Measurements from ENCODE around the gene HS3ST6. TPM values are rescaled to one million over a fixed set of nuclear protein-coding genes. Genes with fewer than 3 reads are reported as not detected.

The HS3ST6 gene
- not detected for total RNA-seq (ENCODE audit: unreplicated experiment)
- long read RNA-seq, result 0 reads

- Mint-ChIP-seq H3K36me3 (ENCODE audit: low read depth, unreplicated experiment) (peaks cover 5% of the 10 kb centered on the region), H3K27ac (ENCODE audit: unreplicated experiment) (no peak within 1 kb of the TSS), H3K9me3 (ENCODE audit: unreplicated experiment) (no peaks in the 10 kb centered on the region), H3K4me3 (ENCODE audit: unreplicated experiment) (no peak within 1 kb of the TSS), H3K27me3 (ENCODE audit: unreplicated experiment) (peaks cover 31% of the 10 kb centered on the region), H3K4me1 (ENCODE audit: unreplicated experiment) (peaks cover 16% of the 10 kb centered on the region)
- no peak for DNase-seq (ENCODE audit: low spot score)
- TF ChIP-seq CTCF (IDR thresholded peaks at IDR 0.05; ENCODE audit: unreplicated experiment), result no peak
Measured at GRCh38 chr16:1918351-1919326, at the start of gene HS3ST6. HS3ST6 (minus strand) TSS chr16:1918415; CDS start chr16:1918323, 92 bp downstream.

GRCh38 chr16:1966460-1966859 is 48.2 kb upstream of the HS3ST6 start, which contains the start of gene RNF151:
RNF151 (plus strand) TSS chr16:1966856; CDS start chr16:1966882, 26 bp downstream.
- Mint-ChIP-seq H3K4me1 (ENCODE audit: unreplicated experiment) (peaks cover 20% of the 10 kb centered on the region), H3K9me3 (ENCODE audit: unreplicated experiment) (no peaks in the 10 kb centered on the region), H3K4me3 (ENCODE audit: unreplicated experiment) (peak within 1 kb of the TSS; percentile 95), H3K27ac (ENCODE audit: unreplicated experiment) (peak within 1 kb of the TSS; percentile 94), H3K27me3 (ENCODE audit: unreplicated experiment) (peaks cover 5% of the 10 kb centered on the region), H3K36me3 (ENCODE audit: low read depth, unreplicated experiment) (peaks cover 10% of the 10 kb centered on the region)
- no peak for DNase-seq (ENCODE audit: low spot score)
- no peak for TF ChIP-seq CTCF (IDR thresholded peaks at IDR 0.05; ENCODE audit: unreplicated experiment)

- H3K4me1 Mint-ChIP-seq (ENCODE audit: unreplicated experiment), result peaks cover 23% of the 10 kb centered on the region
- no peak for DNase-seq (ENCODE audit: low spot score)
- peak overlapping the region; percentile 95 for H3K4me3 Mint-ChIP-seq (ENCODE audit: unreplicated experiment)
- H3K9me3 Mint-ChIP-seq (ENCODE audit: unreplicated experiment), result no peaks in the 10 kb centered on the region
- TF ChIP-seq CTCF (IDR thresholded peaks at IDR 0.05; ENCODE audit: unreplicated experiment), result no peak
- H3K27ac Mint-ChIP-seq (ENCODE audit: unreplicated experiment), result peak overlapping the region; percentile 94
- H3K36me3 Mint-ChIP-seq (ENCODE audit: low read depth, unreplicated experiment), result peaks cover 15% of the 10 kb centered on the region
- H3K27me3 Mint-ChIP-seq (ENCODE audit: unreplicated experiment), result peaks cover 3% of the 10 kb centered on the region
Measured at GRCh38 chr16:1965396-1966001, 47.3 kb upstream of the HS3ST6 start.

DNA sequence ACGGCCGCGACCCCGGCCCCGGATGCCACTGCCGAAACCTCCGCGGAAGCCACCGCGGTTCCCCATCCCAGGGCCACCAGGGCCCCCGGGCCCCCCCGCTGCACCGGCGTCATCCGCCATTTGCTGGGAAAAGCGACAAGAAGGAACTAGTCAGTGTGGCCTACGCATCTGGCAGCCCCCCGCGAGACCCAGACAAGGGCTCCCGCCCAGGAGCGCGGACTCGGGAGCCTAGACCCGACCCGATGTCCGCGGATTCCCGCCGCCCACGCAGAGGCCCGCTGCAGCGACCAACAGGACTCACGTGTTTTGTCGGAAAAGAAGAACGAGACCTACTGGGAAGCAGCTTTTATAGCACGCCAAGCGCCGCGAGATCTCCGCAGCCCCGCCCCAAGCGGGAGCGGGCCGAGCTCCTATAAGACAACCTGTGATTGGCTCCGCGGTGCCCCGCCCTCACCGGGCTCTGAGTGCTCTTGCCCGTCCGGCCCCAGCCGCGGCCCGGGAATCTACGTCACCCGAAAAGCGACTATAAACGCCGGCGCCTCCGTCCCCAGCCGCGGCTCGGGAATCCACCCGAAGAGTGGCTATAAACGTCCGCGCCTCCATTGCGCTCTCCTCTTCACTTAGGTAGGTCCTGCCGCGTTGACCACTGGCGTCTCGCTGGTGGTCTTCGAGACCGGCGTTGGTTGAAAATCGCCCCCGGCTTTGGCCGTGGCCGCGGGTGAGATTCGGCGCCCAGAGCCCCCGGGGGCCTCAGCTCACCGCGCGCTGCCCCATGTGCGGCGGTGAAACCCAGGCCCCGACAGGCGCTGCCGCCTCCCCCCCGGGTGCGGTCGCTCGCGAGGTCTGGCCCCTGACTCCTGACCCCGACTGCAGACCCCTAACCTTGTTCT is 46.5 kb upstream of the HS3ST6 start, which contains the start of gene RPS2:
RPS2 (minus strand) TSS at position 321 of the 890 bp plus-strand sequence; CDS start at position 120, 201 bp downstream.
- Mint-ChIP-seq H3K27me3 (ENCODE audit: unreplicated experiment) (peaks cover 6% of the 10 kb centered on the region), H3K27ac (ENCODE audit: unreplicated experiment) (peak within 1 kb of the TSS; percentile 94), H3K36me3 (ENCODE audit: low read depth, unreplicated experiment) (peaks cover 21% of the 10 kb centered on the region), H3K4me1 (ENCODE audit: unreplicated experiment) (peaks cover 29% of the 10 kb centered on the region), H3K4me3 (ENCODE audit: unreplicated experiment) (peak within 1 kb of the TSS; percentile 95), H3K9me3 (ENCODE audit: unreplicated experiment) (no peaks in the 10 kb centered on the region)
- no peak for TF ChIP-seq CTCF (IDR thresholded peaks at IDR 0.05; ENCODE audit: unreplicated experiment)
- DNase-seq (ENCODE audit: low spot score), result peak; percentile 98
